HepG2 (cell line): ENCODE measurements around the gene RUVBL2. TPM values are rescaled to one million over a fixed set of nuclear protein-coding genes. Genes with fewer than 3 reads are reported as not detected.

Experiments used
- ATAC-seq: fragments of 200-7000 bp; cut with Tn5 transposase; 3 replicates; pipeline ENCODE4 v1.9.1; 2020; ENCODE audit warnings: mild to moderate bottlenecking, moderate library complexity
- BruUV-seq: library from RNA; stranded (reverse); fragments of 400-500 nt; replicated peaks from 2 replicates; lab custom pipeline; 2021; lab: Mats Ljungman, UMichigan
- CTCF ChIA-PET: fragments of 300-600 bp; formaldehyde crosslinking; extraction: SDS; loops from one replicate; lab custom pipeline; 2021; ENCODE audit warnings: low total read pairs, inconsistent platforms, low intra/inter-chr PET ratio; lab: Yijun Ruan, JAX
- POLR2A ChIA-PET: fragments of 350-600 bp; sonication (Branson Sonifier 250); formaldehyde crosslinking; loops from one replicate; lab custom pipeline; 2020; ENCODE audit warnings: antibody characterized with exemption, inconsistent platforms; lab: Yijun Ruan, JAX
- DNase-seq: peaks from one replicate; pipeline ENCODE4 v3.0.0-alpha.2; 2015; ENCODE audit warnings: low spot score
- FAIRE-seq: peaks from 3 replicates; lab custom pipeline; 2011; peaks lifted over from hg19 to GRCh38; lab: Jason Lieb, UNC
- H2AFZ ChIP-seq: one replicate; pipeline ENCODE4 v1.6.1; 2011; ENCODE audit warnings: low read length, inconsistent platforms
- H3K27ac ChIP-seq: fragments of 300-600 bp; 3 replicates; pipeline ENCODE4 v1.8.0; 2011; ENCODE audit warnings: mixed run types, mild to moderate bottlenecking, mixed read lengths, low read length, inconsistent platforms; ENCODE audit not compliant: insufficient read depth; ENCODE audit errors: extremely low read length
- H3K27me3 ChIP-seq, 2 experiments: fragments of 200-600 bp in 1 of 2; 2 replicates in 1 of 2; 3 replicates in 1 of 2; pipeline versions ENCODE4 v1.6.0 to v1.8.0; 2011; ENCODE audit warnings: low read length in 2 of 2, mild to moderate bottlenecking in 2 of 2, moderate library complexity in 2 of 2, inconsistent platforms in 1 of 2; ENCODE audit not compliant: insufficient read depth in 2 of 2, control insufficient read depth in 1 of 2
- H3K36me3 ChIP-seq, 2 experiments: fragments of 200-600 bp in 1 of 2; replicated peaks in 1 of 2; 2 replicates in 1 of 2; 3 replicates in 1 of 2; pipeline versions ENCODE4 v1.5.1 to v1.8.0; 2011; ENCODE audit warnings: low read length in 2 of 2, inconsistent platforms in 1 of 2; ENCODE audit not compliant: insufficient read depth in 2 of 2, control insufficient read depth in 1 of 2
- H3K4me1 ChIP-seq: 2 replicates; pipeline ENCODE4 v1.5.1; 2012; ENCODE audit warnings: low read length, inconsistent platforms; ENCODE audit not compliant: insufficient read depth
- H3K4me2 ChIP-seq: 2 replicates; pipeline ENCODE4 v1.6.0; 2011; ENCODE audit warnings: low read depth, low read length, inconsistent platforms
- H3K4me3 ChIP-seq, 3 experiments: fragments of 200-600 bp in 1 of 3; sonication (generic), shearing (Covaris generic) in 1 of 3; replicated peaks in 1 of 3; 2 replicates each; pipeline ENCODE4 v1.5.1; 2011 to 2016; ENCODE audit warnings: low read length in 3 of 3, inconsistent platforms in 2 of 3, low read depth in 2 of 3, mild to moderate bottlenecking in 2 of 3, control low read depth in 1 of 3, mixed read lengths in 1 of 3; ENCODE audit not compliant: insufficient read depth in 1 of 3
- H3K79me2 ChIP-seq: one replicate; pipeline ENCODE4 v1.6.1; 2011; ENCODE audit warnings: low read length, inconsistent platforms; ENCODE audit not compliant: insufficient read depth
- H3K9ac ChIP-seq: 2 replicates; pipeline ENCODE4 v1.6.0; 2011; ENCODE audit warnings: mild to moderate bottlenecking, low read depth, low read length, inconsistent platforms; ENCODE audit not compliant: insufficient read depth
- H3K9me3 ChIP-seq: 2 replicates; pipeline ENCODE4 v1.5.1; 2012; ENCODE audit warnings: mild to moderate bottlenecking, low read length
- H4K20me1 ChIP-seq: 2 replicates; pipeline ENCODE4 v1.6.0; 2011; ENCODE audit warnings: inconsistent platforms, mild to moderate bottlenecking, low read length, moderate library complexity; ENCODE audit not compliant: insufficient read depth
- HDAC1 ChIP-seq: sonication (generic); formaldehyde crosslinking; IDR thresholded peaks from 2 replicates; pipeline ENCODE4 v1.5.1; 2020; ENCODE audit warnings: mild to moderate bottlenecking, missing genetic modification reagents
- MAZ ChIP-seq, 2 experiments: sonication (generic) in 1 of 2; formaldehyde crosslinking in 1 of 2; IDR thresholded peaks; 2 replicates each; pipeline versions ENCODE4 v1.5.0 to v1.6.1; 2012 to 2020; ENCODE audit warnings: low read depth in 2 of 2, mild to moderate bottlenecking in 2 of 2, borderline replicate concordance in 1 of 2, improper control_type of control experiment in 1 of 2, low read length in 1 of 2, missing genetic modification reagents in 1 of 2, moderate library complexity in 1 of 2
- PATZ1 ChIP-seq: sonication (generic); formaldehyde crosslinking; IDR thresholded peaks from 2 replicates; pipeline ENCODE4 v1.4.0; 2020; ENCODE audit warnings: missing genetic modification reagents
- RXRA ChIP-seq: sonication (generic); formaldehyde crosslinking; IDR thresholded peaks from 2 replicates; pipeline ENCODE4 v1.5.1; 2020; ENCODE audit warnings: missing genetic modification reagents
- RXRB ChIP-seq: IDR thresholded peaks from 2 replicates; pipeline ENCODE4 v1.6.1; 2016; ENCODE audit warnings: borderline replicate concordance, missing genetic modification reagents, missing compliant biosample characterization
- SKI ChIP-seq: fragments of 450-650 bp; IDR thresholded peaks from one replicate; pipeline ENCODE4 v1.6.1; 2018; ENCODE audit warnings: mild to moderate bottlenecking; ENCODE audit not compliant: partially characterized antibody
- SP5 ChIP-seq: IDR thresholded peaks from 2 replicates; pipeline ENCODE4 v1.6.1; 2016; ENCODE audit warnings: low read depth, borderline replicate concordance
- SPEN ChIP-seq: sonication (generic); formaldehyde crosslinking; IDR thresholded peaks from 2 replicates; pipeline ENCODE4 v1.5.1; 2020; ENCODE audit warnings: low read depth, mild to moderate bottlenecking, missing genetic modification reagents
- ZNF460 ChIP-seq: sonication (generic); formaldehyde crosslinking; IDR thresholded peaks from 2 replicates; pipeline ENCODE4 v1.5.1; 2020; ENCODE audit warnings: missing genetic modification reagents, mild to moderate bottlenecking, borderline replicate concordance
- ZNF563 ChIP-seq: sonication (generic); formaldehyde crosslinking; IDR thresholded peaks from 2 replicates; pipeline ENCODE4 v1.8.0; 2022; ENCODE audit warnings: mild to moderate bottlenecking, moderate library complexity, missing genetic modification reagents
- ZNF75D ChIP-seq: sonication (generic); formaldehyde crosslinking; IDR thresholded peaks from 2 replicates; pipeline ENCODE4 v1.8.1; 2023; ENCODE audit warnings: missing genetic modification reagents, mild to moderate bottlenecking, borderline replicate concordance
- ZNF879 ChIP-seq: sonication (generic); formaldehyde crosslinking; IDR thresholded peaks from 2 replicates; pipeline ENCODE4 v1.8.1; 2023; ENCODE audit warnings: missing genetic modification reagents
- WGBS: methylation state at CpG from one replicate; pipeline ENCODE4 v1.1.6; 2017; ENCODE audit warnings: low lambda C conversion rate; 5-methylcytosine and 5-hydroxymethylcytosine counted together
- in situ Hi-C: cut with HindIII; loops from 2 replicates; pipeline ENCODE4 v1.10.0; 2017; ENCODE audit warnings: low pct_unique_long_range_greater_than_20kb; ENCODE audit not compliant: extremely low pct_ligation_motif_present
- intact Hi-C: fragments of 100-400 bp; cut with micrococcal nuclease; formaldehyde crosslinking; loops from one replicate; pipeline ENCODE4 v1.10.0; 2022; ENCODE audit not compliant: unreplicated experiment
- polyA plus RNA-seq, 8 experiments: library from polyadenylated mRNA; depleted of rRNA in 3 of 8; stranded (reverse) in 7 of 8; unstranded in 1 of 8; fragments of >200 nt; fragmentation: Illumina TruSeq in 4 of 8; extraction: Trizol in 4 of 8; gene quantifications; 2 replicates each; pipeline versions ENCODE4 v1.2.1 to v1.2.3, GENCODE V29; 2011 to 2016; ENCODE audit warnings: low read depth in 4 of 8, missing spikeins in 1 of 8, mixed read lengths in 1 of 8; ENCODE audit not compliant: insufficient read depth in 1 of 8
- total RNA-seq, 5 experiments: library from RNA; depleted of rRNA; stranded (reverse); fragments of >200 nt; fragmentation: Illumina TruSeq; extraction: Trizol; gene quantifications; 2 replicates each; pipeline ENCODE4 v1.2.3, GENCODE V29; 2016; ENCODE audit warnings: low read depth in 1 of 5
- TF ChIP-seq, protein P1 (sequence below): IDR thresholded peaks from 2 replicates; pipeline ENCODE4 v1.6.1; 2012; ENCODE audit warnings: inconsistent platforms
- TF ChIP-seq, protein P2 (sequence below): sonication (generic); formaldehyde crosslinking; IDR thresholded peaks from 2 replicates; pipeline ENCODE4; 2020; ENCODE audit warnings: missing genetic modification reagents, mild to moderate bottlenecking, borderline replicate concordance

Gene RUVBL2
- total and polyA plus RNA-seq, 2 of the 13 experiments (the other 11 are each of a cell fraction or from before 2014, with no cell fraction given), result 120 to 122 TPM

DNA sequence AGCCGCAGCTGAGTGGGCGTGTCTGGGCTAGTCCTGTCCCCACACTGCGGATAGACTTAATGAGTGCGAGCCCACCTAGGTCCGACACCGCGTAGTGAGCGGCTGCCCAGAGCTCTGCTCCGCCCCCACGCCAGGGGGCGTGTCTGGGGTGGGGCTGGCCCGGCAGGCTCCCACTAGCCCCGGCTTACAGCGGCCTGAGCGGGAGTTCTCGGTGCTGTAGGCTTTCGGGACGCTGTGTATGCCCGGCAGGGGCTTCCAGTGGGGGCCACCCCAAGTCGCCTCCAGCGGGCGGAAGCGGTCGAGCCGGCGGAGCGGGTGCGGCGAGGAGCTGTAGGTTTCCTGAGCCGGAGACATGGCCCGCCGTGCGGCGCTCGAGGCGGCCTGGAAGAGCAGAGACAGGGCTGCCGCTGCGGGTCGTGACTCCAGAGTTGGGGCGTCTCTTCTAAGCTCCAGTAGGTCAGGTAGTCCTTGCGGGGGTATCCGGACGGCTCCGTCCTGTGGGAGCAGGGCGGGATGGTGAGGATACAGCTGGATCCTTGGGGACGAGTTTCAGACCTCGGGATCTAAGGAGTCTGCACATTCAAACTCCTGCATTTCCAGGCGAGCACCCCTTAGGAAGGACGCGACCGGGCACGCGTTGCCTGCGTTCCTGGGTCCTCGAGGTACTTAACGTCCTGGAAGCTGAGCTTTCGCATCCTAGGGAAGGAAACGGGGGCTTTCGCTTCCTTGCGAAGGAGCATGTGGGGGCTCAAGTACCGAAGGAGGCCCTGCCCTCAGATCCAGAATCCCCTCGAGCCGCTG is 62.6 kb downstream of the RUVBL2 start:
- FAIRE-seq (no peak), ATAC-seq (peak; percentile 88), DNase-seq (peak; percentile 23)
- Histone ChIP-seq H4K20me1 (no peaks in the 10 kb centered on the region), H3K9me3 (no peaks in the 10 kb centered on the region), H3K4me2 (peak overlapping the region; percentile 93), H3K27me3 (peaks cover 11 to 45% of the 10 kb centered on the region in 2 experiments; a peak in 4 of 5 replicates), H2AFZ (peak overlapping the region; percentile 72), H3K9ac (no peak overlapping the region; the same call in 1 of the 2 replicates), H3K36me3 (no peaks in the 10 kb centered on the region), H3K4me1 (peaks cover 17% of the 10 kb centered on the region), H3K79me2 (no peaks in the 10 kb centered on the region), H3K27ac (no peak overlapping the region), H3K4me3 (peak overlapping the region; percentile 54 to 71 (median 63))
- BruUV-seq, result no TSS peak
- ChIA-PET CTCF (no interaction called here), POLR2A (interaction anchor here (1.1 kb wide), 1 partner anchor 9 kb away, joined by 3 read pairs; the partner anchor contains the start of gene NTF4)
- in situ Hi-C loops (no loop called here), intact Hi-C loops (no loop called here)
- 5% methylated on average over 11 of the region's 63 CpGs for WGBS
- TF ChIP-seq ZNF563 (CRISPR knock-in tag), result peak; percentile 58; the same call in 1 of the 2 replicates
- TF ChIP-seq SP5, result peak; percentile 50; the same call in 1 of the 2 replicates
- TF ChIP-seq ZNF75D (CRISPR knock-in tag), result 0 out of 2 replicates have a peak, but pooled peaks have one; percentile 33
- TF ChIP-seq ZNF879 (CRISPR knock-in tag), result 0 out of 2 replicates have a peak, but pooled peaks have one; percentile 54
- peak; percentile 32; the same call in 1 of the 2 replicates for TF ChIP-seq SPEN
- TF ChIP-seq ZNF460 (CRISPR knock-in tag), result 0 out of 2 replicates have a peak, but pooled peaks have one; percentile 11
- TF ChIP-seq, protein P1, sequence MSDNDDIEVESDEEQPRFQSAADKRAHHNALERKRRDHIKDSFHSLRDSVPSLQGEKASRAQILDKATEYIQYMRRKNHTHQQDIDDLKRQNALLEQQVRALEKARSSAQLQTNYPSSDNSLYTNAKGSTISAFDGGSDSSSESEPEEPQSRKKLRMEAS, result peak; percentile 31; the same call in 1 of the 2 replicates
- TF ChIP-seq PATZ1 (CRISPR knock-in tag), result peak; percentile 56; the same call in 1 of the 2 replicates
- TF ChIP-seq, protein P2, sequence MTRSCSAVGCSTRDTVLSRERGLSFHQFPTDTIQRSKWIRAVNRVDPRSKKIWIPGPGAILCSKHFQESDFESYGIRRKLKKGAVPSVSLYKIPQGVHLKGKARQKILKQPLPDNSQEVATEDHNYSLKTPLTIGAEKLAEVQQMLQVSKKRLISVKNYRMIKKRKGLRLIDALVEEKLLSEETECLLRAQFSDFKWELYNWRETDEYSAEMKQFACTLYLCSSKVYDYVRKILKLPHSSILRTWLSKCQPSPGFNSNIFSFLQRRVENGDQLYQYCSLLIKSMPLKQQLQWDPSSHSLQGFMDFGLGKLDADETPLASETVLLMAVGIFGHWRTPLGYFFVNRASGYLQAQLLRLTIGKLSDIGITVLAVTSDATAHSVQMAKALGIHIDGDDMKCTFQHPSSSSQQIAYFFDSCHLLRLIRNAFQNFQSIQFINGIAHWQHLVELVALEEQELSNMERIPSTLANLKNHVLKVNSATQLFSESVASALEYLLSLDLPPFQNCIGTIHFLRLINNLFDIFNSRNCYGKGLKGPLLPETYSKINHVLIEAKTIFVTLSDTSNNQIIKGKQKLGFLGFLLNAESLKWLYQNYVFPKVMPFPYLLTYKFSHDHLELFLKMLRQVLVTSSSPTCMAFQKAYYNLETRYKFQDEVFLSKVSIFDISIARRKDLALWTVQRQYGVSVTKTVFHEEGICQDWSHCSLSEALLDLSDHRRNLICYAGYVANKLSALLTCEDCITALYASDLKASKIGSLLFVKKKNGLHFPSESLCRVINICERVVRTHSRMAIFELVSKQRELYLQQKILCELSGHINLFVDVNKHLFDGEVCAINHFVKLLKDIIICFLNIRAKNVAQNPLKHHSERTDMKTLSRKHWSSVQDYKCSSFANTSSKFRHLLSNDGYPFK (CRISPR knock-in tag), result 0 out of 2 replicates have a peak, but pooled peaks have one; percentile 39
- peak; percentile 19 for TF ChIP-seq SKI
- TF ChIP-seq RXRA (CRISPR knock-in tag), result peak; percentile 13; the same call in 1 of the 2 replicates
- 0 out of 2 replicates have a peak, but pooled peaks have one; percentile 28 for TF ChIP-seq HDAC1 (CRISPR knock-in tag)
- no peak for TF ChIP-seq MAZ (IDR thresholded peaks at IDR 0.05; ENCODE audit: borderline replicate concordance, low read depth, low read length)
- TF ChIP-seq MAZ (CRISPR knock-in tag; IDR thresholded peaks at IDR 0.05; ENCODE audit: low read depth), result 0 out of 2 replicates have a peak, but pooled peaks have one; percentile 12
- no peak for TF ChIP-seq RXRB
